Astrocyte of the spinal cord (primary cell): ENCODE data around the gene FYB1.

Experiments used
- DNase-seq: peaks from one replicate; pipeline ENCODE4 v3.0.0; 2011; ENCODE audit warnings: low read depth, low spot score
- H3K4me3 ChIP-seq: 2 replicates; pipeline ENCODE4 v1.5.1; 2011; ENCODE audit warnings: low read depth, mild to moderate bottlenecking, low read length, moderate library complexity
- CTCF ChIP-seq: IDR thresholded peaks from 2 replicates; pipeline ENCODE4 v1.5.1; 2012; ENCODE audit warnings: low read depth, mild to moderate bottlenecking, low read length, inconsistent platforms
- in situ Hi-C: cut with HindIII; loops from 2 replicates; pipeline ENCODE4 v1.10.0; 2017; ENCODE audit warnings: low sequenced_read_pairs

FYB1 gene

GRCh38 chr5:39119404-39120051, 99.8 kb downstream of the FYB1 start:
- H3K4me3 ChIP-seq: no peak overlapping the region
- DNase-seq: no peak
- in situ Hi-C loops: no loop called here
- TF ChIP-seq CTCF: no peak

DNA sequence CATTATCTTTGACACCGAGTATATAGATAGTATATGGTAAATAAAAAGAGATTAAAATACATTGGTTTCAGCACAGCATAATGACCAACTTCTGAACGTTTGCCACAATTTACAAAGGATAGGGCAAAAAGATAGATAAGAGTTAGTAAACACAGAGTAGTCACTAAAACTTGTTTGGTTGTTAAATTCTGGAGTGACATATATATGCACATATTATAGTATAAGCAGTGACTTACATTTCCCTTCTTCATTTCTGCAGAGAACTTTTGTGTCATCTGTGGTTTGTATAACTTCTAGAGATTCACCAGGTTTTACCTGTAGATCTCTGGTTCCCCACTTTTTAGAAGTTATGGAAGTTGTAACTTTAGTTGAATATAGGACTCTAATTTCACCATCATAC, 100.7 kb downstream of the FYB1 start:
- no peak overlapping the region for H3K4me3 ChIP-seq
- in situ Hi-C loops: no loop called here
- no peak for DNase-seq
- no peak for TF ChIP-seq CTCF

- no peak for TF ChIP-seq CTCF
- H3K4me3 ChIP-seq: no peak overlapping the region
- in situ Hi-C loops: no loop called here
- DNase-seq: no peak
Observed at GRCh38 chr5:39117401-39117800, 102.0 kb downstream of the FYB1 start.

- in situ Hi-C loops: no loop called here
- H3K4me3 ChIP-seq: no peak overlapping the region
- no peak for TF ChIP-seq CTCF
- no peak for DNase-seq
Observed at GRCh38 chr5:39116344-39117170, 102.8 kb downstream of the FYB1 start.

- DNase-seq: no peak
- in situ Hi-C loops: no loop called here
- no peak for TF ChIP-seq CTCF
- H3K4me3 ChIP-seq: no peak overlapping the region
Observed at GRCh38 chr5:39115644-39116343, 103.6 kb downstream of the FYB1 start.

- no peak for TF ChIP-seq CTCF
- no peak overlapping the region for H3K4me3 ChIP-seq
- in situ Hi-C loops: no loop called here
- no peak for DNase-seq
Observed at GRCh38 chr5:39114155-39114554, 105.2 kb downstream of the FYB1 start.
